Muscle of back (tissue), 10 donors: ENCODE data around the gene GAS7. TPM values are rescaled to one million over a fixed set of nuclear protein-coding genes. Genes with fewer than 3 reads are reported as not detected.

Experiments
- polyA plus RNA-seq, 10 donors: library from polyadenylated mRNA; unstranded; fragments of 120-200 nt; gene quantifications; one replicate each; pipeline ENCODE4 v1.2.1, GENCODE V29; 2013; ENCODE audit not compliant: insufficient read length in 10 of 10

Gene GAS7
- polyA plus RNA-seq, 10 donors, result 48.7 to 82.8 (median 58.6) TPM

Other genes with a start within 250 kb of the GAS7 start
- gene MYH13, start 174.4 kb upstream of the GAS7 start, polyA plus RNA-seq, result 1 to 10 TPM in 2 of 10 donors, under 1 TPM in 8; 0.45 to 1.5 (median 0.68) TPM
- gene MYH8, start 223.3 kb upstream of the GAS7 start, polyA plus RNA-seq, result 1,000 to 10,000 TPM in 9 of 10 donors, 100 to 1,000 TPM in 1; 436 to 2,760 (median 1,798) TPM